H9 (cell line): ENCODE results near the gene GABRB1. TPM values are rescaled to one million over a fixed set of nuclear protein-coding genes. Genes with fewer than 3 reads are reported as not detected.

Experiments
- DNase-seq: peaks from one replicate; pipeline ENCODE4 v3.0.0-alpha.2; 2017
- H2AFZ ChIP-seq: one replicate; pipeline ENCODE4 v1.6.1; 2013; ENCODE audit warnings: mild to moderate bottlenecking, low read length, control low read depth, moderate library complexity
- H2AK5ac ChIP-seq: 2 replicates; pipeline ENCODE4 v1.6.1; 2013; ENCODE audit warnings: low read length, control low read depth, mixed read lengths; ENCODE audit not compliant: insufficient read length
- H2BK120ac ChIP-seq: one replicate; pipeline ENCODE4 v1.6.1; 2013; ENCODE audit warnings: low read depth, mild to moderate bottlenecking, low read length, control low read depth, inconsistent platforms; ENCODE audit not compliant: poor library complexity, severe bottlenecking
- H2BK12ac ChIP-seq: 2 replicates; pipeline ENCODE4 v1.6.1; 2013; ENCODE audit warnings: low read length, control low read depth, mixed read lengths, low read depth; ENCODE audit not compliant: insufficient read length
- H2BK15ac ChIP-seq: 2 replicates; pipeline ENCODE4 v1.6.1; 2013; ENCODE audit warnings: low read depth, low read length, control low read depth
- H2BK20ac ChIP-seq: one replicate; pipeline ENCODE4 v1.6.1; 2013; ENCODE audit warnings: low read depth, mild to moderate bottlenecking, low read length, control low read depth, inconsistent platforms; ENCODE audit not compliant: poor library complexity, severe bottlenecking
- H2BK5ac ChIP-seq: 2 replicates; pipeline ENCODE4 v1.6.1; 2013; ENCODE audit warnings: low read length, control low read depth, mixed read lengths; ENCODE audit not compliant: insufficient read length
- H3K14ac ChIP-seq: 2 replicates; pipeline ENCODE4 v1.6.1; 2013; ENCODE audit warnings: low read length, control low read depth; ENCODE audit not compliant: insufficient read depth
- H3K18ac ChIP-seq: 2 replicates; pipeline ENCODE4 v1.6.1; 2013; ENCODE audit warnings: low read depth, mild to moderate bottlenecking, mixed read lengths, low read length, control low read depth; ENCODE audit not compliant: insufficient read length
- H3K23ac ChIP-seq: 2 replicates; pipeline ENCODE4 v1.6.1; 2013; ENCODE audit warnings: low read length, control low read depth, mixed read lengths, low read depth; ENCODE audit not compliant: insufficient read length
- H3K23me2 ChIP-seq: 2 replicates; pipeline ENCODE4 v1.6.1; 2013; ENCODE audit warnings: low read depth, mild to moderate bottlenecking, mixed read lengths, low read length, control low read depth; ENCODE audit not compliant: insufficient read length, poor library complexity, severe bottlenecking
- H3K27ac ChIP-seq: 2 replicates; pipeline ENCODE4 v1.5.1; 2013; ENCODE audit warnings: low read length, control low read depth, mixed read lengths, low read depth; ENCODE audit not compliant: insufficient read length
- H3K27me3 ChIP-seq: 2 replicates; pipeline ENCODE4 v1.6.1; 2013; ENCODE audit warnings: low read length, control low read depth, inconsistent platforms; ENCODE audit not compliant: insufficient read depth
- H3K4ac ChIP-seq: 2 replicates; pipeline ENCODE4 v1.6.1; 2013; ENCODE audit warnings: low read depth, mild to moderate bottlenecking, control low read depth, inconsistent platforms, low read length, moderate library complexity
- H3K4me1 ChIP-seq: 2 replicates; pipeline ENCODE4 v1.6.1; 2013; ENCODE audit warnings: low read length, control low read depth, inconsistent platforms; ENCODE audit not compliant: insufficient read depth
- H3K4me2 ChIP-seq: 2 replicates; pipeline ENCODE4 v1.6.1; 2013; ENCODE audit warnings: low read length, control low read depth, mixed read lengths; ENCODE audit not compliant: insufficient read length, insufficient read depth
- H3K56ac ChIP-seq: 2 replicates; pipeline ENCODE4 v1.6.1; 2013; ENCODE audit warnings: low read depth, mild to moderate bottlenecking, mixed read lengths, low read length, control low read depth; ENCODE audit not compliant: insufficient read length
- H3K79me1 ChIP-seq: 2 replicates; pipeline ENCODE4 v1.6.1; 2013; ENCODE audit warnings: low read depth, mild to moderate bottlenecking, moderate library complexity, low read length, control low read depth, inconsistent platforms; ENCODE audit not compliant: insufficient read depth, poor library complexity, severe bottlenecking
- H3K79me2 ChIP-seq: 2 replicates; pipeline ENCODE4 v1.6.1; 2013; ENCODE audit warnings: low read length, control low read depth, inconsistent platforms; ENCODE audit not compliant: insufficient read depth
- H3K9ac ChIP-seq: 2 replicates; pipeline ENCODE4 v1.6.1; 2013; ENCODE audit warnings: low read length, control low read depth, mixed read lengths; ENCODE audit not compliant: insufficient read length; ENCODE audit errors: extremely low read depth
- H3K9me3 ChIP-seq: one replicate; pipeline ENCODE4 v1.6.1; 2013; ENCODE audit warnings: low read depth, low read length, inconsistent platforms; ENCODE audit not compliant: control insufficient read depth
- H3T11ph ChIP-seq: one replicate; pipeline ENCODE4 v1.6.1; 2013; ENCODE audit warnings: mild to moderate bottlenecking, low read length, control low read depth, inconsistent platforms
- H4K20me1 ChIP-seq: one replicate; pipeline ENCODE4 v1.6.1; 2013; ENCODE audit not compliant: control insufficient read depth, insufficient read length, insufficient read depth
- H4K5ac ChIP-seq: 2 replicates; pipeline ENCODE4 v1.6.1; 2013; ENCODE audit warnings: low read depth, mild to moderate bottlenecking, mixed read lengths, low read length, control low read depth; ENCODE audit not compliant: insufficient read length
- H4K8ac ChIP-seq: replicated peaks from 2 replicates; pipeline ENCODE4 v1.6.1; 2013; ENCODE audit warnings: low read length, control low read depth, mixed read lengths, low read depth; ENCODE audit not compliant: insufficient read length
- H4K91ac ChIP-seq: 2 replicates; pipeline ENCODE4 v1.6.1; 2013; ENCODE audit warnings: low read depth, mild to moderate bottlenecking, moderate library complexity, mixed read lengths, low read length, control low read depth; ENCODE audit not compliant: insufficient read length
- H3K27ac Mint-ChIP-seq, 3 experiments: 2 replicates in 2 of 3; 3 replicates in 1 of 3; pipeline ENCODE4 v1.8.0; 2020 to 2021; ENCODE audit warnings: mixed read lengths in 3 of 3, mild to moderate bottlenecking in 1 of 3, moderate library complexity in 1 of 3
- H3K27me3 Mint-ChIP-seq: 2 replicates; pipeline ENCODE4 v1.8.0; 2021; ENCODE audit warnings: low read depth, mild to moderate bottlenecking, moderate library complexity, mixed read lengths
- H3K36me3 Mint-ChIP-seq, 3 experiments: 2 replicates in 2 of 3; 3 replicates in 1 of 3; pipeline ENCODE4 v1.8.0; 2020 to 2021; ENCODE audit warnings: low read depth in 3 of 3, mixed read lengths in 3 of 3; ENCODE audit not compliant: insufficient read depth in 1 of 3
- H3K4me1 Mint-ChIP-seq, 2 experiments: 2 replicates each; pipeline ENCODE4 v1.8.0; 2020; ENCODE audit warnings: mixed read lengths in 2 of 2
- H3K4me3 Mint-ChIP-seq, 2 experiments: 2 replicates in 1 of 2; 3 replicates in 1 of 2; pipeline ENCODE4 v1.8.0; 2020 to 2021; ENCODE audit warnings: mild to moderate bottlenecking in 2 of 2, mixed read lengths in 2 of 2, moderate library complexity in 1 of 2
- H3K9me3 Mint-ChIP-seq, 2 experiments: 2 replicates in 1 of 2; 3 replicates in 1 of 2; pipeline ENCODE4 v1.8.0; 2020; ENCODE audit warnings: mild to moderate bottlenecking in 2 of 2, mixed read lengths in 2 of 2, moderate library complexity in 1 of 2
- WGBS: extraction: QIAGEN DNeasy Blood & Tissue Kit; methylation state at CpG from one replicate; pipeline ENCODE4 v1.1.7; 2013; ENCODE audit warnings: missing lambda C conversion rate, low lambda C conversion rate, mixed read lengths; ENCODE audit not compliant: insufficient read length; ENCODE audit errors: extremely low coverage; 5-methylcytosine and 5-hydroxymethylcytosine counted together
- total RNA-seq: library from RNA; stranded (reverse); gene quantifications from 2 replicates; pipeline ENCODE4 v1.2.1, GENCODE V29; 2021
- TF ChIP-seq, protein P1 (sequence below): fragments of 200-600 bp; sonication (generic); conservative IDR thresholded peaks from 3 replicates; pipeline ENCODE4 v1.8.0; 2021; ENCODE audit warnings: antibody characterized with exemption, mild to moderate bottlenecking

GABRB1 gene
- total RNA-seq, 1 experiment from 2014 or later = 0.39 TPM

DNA sequence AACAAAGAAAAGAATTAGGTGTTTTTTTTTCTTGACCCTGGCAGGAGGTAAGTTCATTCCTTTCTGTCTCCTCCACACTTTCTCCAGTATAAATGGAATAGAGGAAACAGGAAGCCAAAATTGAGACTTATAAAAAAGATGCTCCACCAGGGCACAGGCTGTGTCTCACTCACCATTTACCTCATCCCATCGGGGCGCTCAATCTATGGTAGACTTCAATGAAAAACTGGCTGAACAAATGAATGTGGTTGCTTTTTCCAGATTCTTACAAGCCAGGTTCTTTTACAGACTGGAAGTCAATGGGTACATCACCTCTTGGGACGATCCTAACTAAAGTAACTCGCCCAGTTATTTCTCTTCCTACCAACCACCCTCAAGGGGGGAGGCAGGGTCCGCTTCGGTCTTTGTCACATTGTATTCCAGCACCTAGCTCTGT lies 431.4 kb downstream of the GABRB1 start:
- no peak overlapping the region for H3K14ac ChIP-seq
- no peaks in the 10 kb centered on the region for H4K20me1 ChIP-seq
- peak overlapping the region; percentile 44 to 77 (median 65); a peak in 3 of 7 replicates for H3K27ac Mint-ChIP-seq
- H3K18ac ChIP-seq = no peak overlapping the region
- H2BK20ac ChIP-seq = no peak overlapping the region
- no peak overlapping the region for H3K23ac ChIP-seq
- H3K23me2 ChIP-seq = no peaks in the 10 kb centered on the region
- no peaks in the 10 kb centered on the region for H3K79me2 ChIP-seq
- H2AK5ac ChIP-seq = no peak overlapping the region
- no peak overlapping the region for H4K8ac ChIP-seq
- no peaks in the 10 kb centered on the region for H3K4me1 ChIP-seq
- H2AFZ ChIP-seq = peak overlapping the region; percentile 60
- no peak overlapping the region for H3K4ac ChIP-seq
- no peak overlapping the region for H3T11ph ChIP-seq
- H4K5ac ChIP-seq = no peak overlapping the region
- peaks cover 16% of the 10 kb centered on the region in 2 experiments for H3K4me1 Mint-ChIP-seq
- TF ChIP-seq, protein P1, sequence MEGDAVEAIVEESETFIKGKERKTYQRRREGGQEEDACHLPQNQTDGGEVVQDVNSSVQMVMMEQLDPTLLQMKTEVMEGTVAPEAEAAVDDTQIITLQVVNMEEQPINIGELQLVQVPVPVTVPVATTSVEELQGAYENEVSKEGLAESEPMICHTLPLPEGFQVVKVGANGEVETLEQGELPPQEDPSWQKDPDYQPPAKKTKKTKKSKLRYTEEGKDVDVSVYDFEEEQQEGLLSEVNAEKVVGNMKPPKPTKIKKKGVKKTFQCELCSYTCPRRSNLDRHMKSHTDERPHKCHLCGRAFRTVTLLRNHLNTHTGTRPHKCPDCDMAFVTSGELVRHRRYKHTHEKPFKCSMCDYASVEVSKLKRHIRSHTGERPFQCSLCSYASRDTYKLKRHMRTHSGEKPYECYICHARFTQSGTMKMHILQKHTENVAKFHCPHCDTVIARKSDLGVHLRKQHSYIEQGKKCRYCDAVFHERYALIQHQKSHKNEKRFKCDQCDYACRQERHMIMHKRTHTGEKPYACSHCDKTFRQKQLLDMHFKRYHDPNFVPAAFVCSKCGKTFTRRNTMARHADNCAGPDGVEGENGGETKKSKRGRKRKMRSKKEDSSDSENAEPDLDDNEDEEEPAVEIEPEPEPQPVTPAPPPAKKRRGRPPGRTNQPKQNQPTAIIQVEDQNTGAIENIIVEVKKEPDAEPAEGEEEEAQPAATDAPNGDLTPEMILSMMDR = no peak
- no peak overlapping the region for H4K91ac ChIP-seq
- no peak overlapping the region for H3K56ac ChIP-seq
- no peaks in the 10 kb centered on the region for H3K27me3 Mint-ChIP-seq
- peak overlapping the region; percentile 86 to 91 for H3K4me3 Mint-ChIP-seq
- no peaks in the 10 kb centered on the region for H3K9me3 ChIP-seq
- peak overlapping the region; percentile 43 for H3K9ac ChIP-seq
- no peak overlapping the region for H2BK120ac ChIP-seq
- H3K27me3 ChIP-seq = no peaks in the 10 kb centered on the region
- H2BK15ac ChIP-seq = no peak overlapping the region
- no peaks in the 10 kb centered on the region for H3K36me3 Mint-ChIP-seq
- no peaks in the 10 kb centered on the region for H3K9me3 Mint-ChIP-seq
- H3K79me1 ChIP-seq = no peaks in the 10 kb centered on the region
- no peak overlapping the region for H2BK5ac ChIP-seq
- peak overlapping the region; percentile 52 for H3K4me2 ChIP-seq
- WGBS = no CpG with 5 or more reads among the region's 6 CpGs
- DNase-seq = no peak
- H2BK12ac ChIP-seq = no peak overlapping the region
- H3K27ac ChIP-seq = no peak overlapping the region
